Uterus (tissue), 2 donors: Measurements from ENCODE around the gene NBAS.

Source experiments
- POLR2A ChIP-seq, 2 donors: fragments of 450-650 bp; IDR thresholded peaks; one replicate each; pipeline ENCODE4 v1.6.1; 2016; ENCODE audit warnings: antibody characterized with exemption in 2 of 2, mild to moderate bottlenecking in 1 of 2, moderate library complexity in 1 of 2
- TF ChIP-seq, protein P1 (sequence below), 4 experiments: fragments of 200-600 bp in 2 of 4; fragments of 450-650 bp in 2 of 4; sonication (generic) in 2 of 4; IDR thresholded peaks; one replicate each; pipeline ENCODE4 v1.5.1; 2016 to 2019; ENCODE audit warnings: antibody characterized with exemption in 4 of 4, mild to moderate bottlenecking in 2 of 4, moderate library complexity in 1 of 4

DNA sequence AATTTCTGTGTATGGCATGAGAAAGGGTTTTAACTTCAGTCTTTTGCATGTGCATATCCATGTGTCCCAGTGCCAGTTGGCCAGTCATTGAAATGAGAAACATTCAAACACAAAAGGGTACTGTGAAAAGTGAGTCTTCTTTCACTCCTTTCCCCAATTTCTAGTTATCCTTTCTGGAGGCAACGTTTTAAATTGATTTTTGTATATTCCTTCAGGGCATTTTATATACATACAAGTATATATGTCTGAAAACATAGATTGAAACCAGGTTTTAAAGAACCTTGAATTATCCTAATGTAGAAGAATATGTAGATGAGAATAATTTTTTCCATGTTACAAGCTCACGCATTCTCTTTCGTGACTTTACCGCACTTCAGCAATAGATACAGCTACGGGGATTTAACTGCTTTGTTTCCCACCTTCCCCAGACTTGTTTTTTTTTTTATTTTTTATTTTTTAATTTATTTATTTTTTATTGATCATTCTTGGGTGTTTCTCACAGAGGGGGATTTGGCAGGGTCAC lies 49.4 kb upstream of the NBAS start:
- no peak for TF ChIP-seq POLR2A (IDR thresholded peaks at IDR 0.05)
- TF ChIP-seq, protein P1, sequence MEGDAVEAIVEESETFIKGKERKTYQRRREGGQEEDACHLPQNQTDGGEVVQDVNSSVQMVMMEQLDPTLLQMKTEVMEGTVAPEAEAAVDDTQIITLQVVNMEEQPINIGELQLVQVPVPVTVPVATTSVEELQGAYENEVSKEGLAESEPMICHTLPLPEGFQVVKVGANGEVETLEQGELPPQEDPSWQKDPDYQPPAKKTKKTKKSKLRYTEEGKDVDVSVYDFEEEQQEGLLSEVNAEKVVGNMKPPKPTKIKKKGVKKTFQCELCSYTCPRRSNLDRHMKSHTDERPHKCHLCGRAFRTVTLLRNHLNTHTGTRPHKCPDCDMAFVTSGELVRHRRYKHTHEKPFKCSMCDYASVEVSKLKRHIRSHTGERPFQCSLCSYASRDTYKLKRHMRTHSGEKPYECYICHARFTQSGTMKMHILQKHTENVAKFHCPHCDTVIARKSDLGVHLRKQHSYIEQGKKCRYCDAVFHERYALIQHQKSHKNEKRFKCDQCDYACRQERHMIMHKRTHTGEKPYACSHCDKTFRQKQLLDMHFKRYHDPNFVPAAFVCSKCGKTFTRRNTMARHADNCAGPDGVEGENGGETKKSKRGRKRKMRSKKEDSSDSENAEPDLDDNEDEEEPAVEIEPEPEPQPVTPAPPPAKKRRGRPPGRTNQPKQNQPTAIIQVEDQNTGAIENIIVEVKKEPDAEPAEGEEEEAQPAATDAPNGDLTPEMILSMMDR (IDR thresholded peaks at IDR 0.05) = no peak
